Cardiac septum (tissue), 1 donor: ENCODE results near the gene SHC3. TPM values are rescaled to one million over a fixed set of nuclear protein-coding genes. Genes with fewer than 3 reads are reported as not detected.
A peak's percentile ranks its signal among the peaks of the same experiment; 100 is the strongest.

ENCODE experiments used
- DNase-seq: peaks from one replicate; pipeline ENCODE4 v3.0.0-alpha.2; 2020; ENCODE audit warnings: low spot score
- intact Hi-C: fragments of 100-400 bp; cut with DNase I; formaldehyde crosslinking; loops from one replicate; pipeline ENCODE4 v1.14.0; 2022
- total RNA-seq: library from RNA; stranded (reverse); fragmentation: NEBNext Ultra II Directional; extraction: Animal tissue kit (Norgen Biotek cat#: 25700); gene quantifications from one replicate; pipeline ENCODE4 v1.2.1, GENCODE V29; 2021
- donor health status: DM: no; HTN: no; CAD: no.

The SHC3 gene
- total RNA-seq, 1 donor from 2014 or later, result 0.16 TPM

DNA sequence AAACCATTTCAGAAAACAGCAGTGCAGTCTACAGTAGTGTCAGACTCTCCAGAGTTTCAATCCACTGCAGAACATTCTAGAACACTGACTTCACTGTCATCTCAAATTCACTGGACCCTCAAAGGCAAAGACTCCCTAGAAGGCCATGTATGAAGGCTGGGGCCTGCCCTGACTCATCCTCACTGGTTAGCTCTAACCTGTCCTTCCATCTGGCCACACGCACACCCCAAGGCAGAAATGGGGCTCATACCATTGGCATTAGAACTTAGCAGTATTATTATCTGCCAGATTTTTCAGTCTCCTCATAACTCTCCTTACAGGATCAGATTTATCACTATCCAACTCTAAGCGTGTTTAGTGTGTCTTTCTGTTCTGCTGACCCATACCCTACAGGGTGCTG, 166.9 kb downstream of the SHC3 start:
- peak; percentile 58 for DNase-seq
- intact Hi-C loops, result no loop called here

DNA sequence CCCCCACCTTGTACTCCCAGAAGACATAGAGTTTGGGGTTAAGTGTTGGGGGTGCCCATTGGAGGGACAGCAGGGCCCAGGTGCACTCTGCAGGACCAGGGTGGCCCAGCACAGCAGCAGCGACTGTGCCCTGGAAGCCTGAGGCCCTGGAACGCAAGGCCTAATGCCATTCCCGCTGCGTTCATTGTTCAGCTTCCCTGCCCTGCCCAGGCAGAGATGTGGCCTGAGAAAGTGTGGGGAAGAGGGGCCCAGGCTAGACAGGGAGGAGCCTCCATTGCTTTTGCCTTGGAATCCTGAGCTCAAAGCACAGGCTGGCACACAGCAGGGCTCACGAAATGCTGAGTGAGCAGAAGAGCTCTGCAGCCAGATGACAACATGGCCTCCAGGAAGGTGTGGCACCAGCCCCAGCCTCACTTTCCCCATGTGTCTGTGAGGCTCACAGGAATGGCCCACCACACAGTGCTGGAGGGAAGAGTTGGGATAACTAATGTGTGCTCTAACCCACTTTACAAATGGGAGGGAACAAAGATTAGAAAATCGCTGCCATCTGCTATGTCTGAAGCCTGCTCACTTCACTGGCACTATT, 168.0 kb downstream of the SHC3 start:
- DNase-seq, result peak; percentile 53
- intact Hi-C loops, result no loop called here

DNA sequence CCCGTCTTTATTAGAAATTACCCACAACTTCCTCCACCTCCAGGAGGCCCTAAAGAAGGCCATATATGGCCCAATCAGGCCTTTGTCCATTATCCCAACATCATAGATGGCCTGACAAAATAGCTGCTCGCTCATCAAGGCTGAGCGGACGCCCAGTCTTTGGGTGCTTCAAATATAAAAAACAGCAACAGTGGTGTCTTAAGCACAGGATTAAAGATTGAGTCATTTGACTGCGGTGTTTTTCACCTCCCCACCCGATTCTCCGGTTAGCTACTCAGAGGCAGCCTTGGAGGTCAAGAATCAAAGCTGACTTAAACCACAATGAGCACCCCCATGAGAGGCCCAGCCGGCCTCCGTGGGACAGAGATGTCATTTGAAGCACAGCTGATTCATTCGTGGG, 168.6 kb downstream of the SHC3 start:
- no peak for DNase-seq
- intact Hi-C loops, result no loop called here

DNA sequence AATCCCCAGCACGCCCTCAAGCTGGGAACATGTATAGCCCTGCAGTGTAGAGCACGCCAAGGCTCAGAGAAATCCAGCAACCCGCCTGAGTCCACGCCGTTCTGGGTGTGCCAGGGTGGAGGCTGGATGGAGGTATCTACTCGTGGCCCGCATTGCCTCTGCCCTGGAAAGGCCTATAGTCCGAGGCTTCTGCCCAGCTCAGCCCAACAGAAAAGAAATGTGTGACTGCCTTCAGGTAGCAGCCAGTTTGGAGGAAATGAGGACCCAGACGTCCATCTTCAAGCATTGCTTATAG, 169.1 kb downstream of the SHC3 start:
- no peak for DNase-seq
- intact Hi-C loops, result no loop called here

DNA sequence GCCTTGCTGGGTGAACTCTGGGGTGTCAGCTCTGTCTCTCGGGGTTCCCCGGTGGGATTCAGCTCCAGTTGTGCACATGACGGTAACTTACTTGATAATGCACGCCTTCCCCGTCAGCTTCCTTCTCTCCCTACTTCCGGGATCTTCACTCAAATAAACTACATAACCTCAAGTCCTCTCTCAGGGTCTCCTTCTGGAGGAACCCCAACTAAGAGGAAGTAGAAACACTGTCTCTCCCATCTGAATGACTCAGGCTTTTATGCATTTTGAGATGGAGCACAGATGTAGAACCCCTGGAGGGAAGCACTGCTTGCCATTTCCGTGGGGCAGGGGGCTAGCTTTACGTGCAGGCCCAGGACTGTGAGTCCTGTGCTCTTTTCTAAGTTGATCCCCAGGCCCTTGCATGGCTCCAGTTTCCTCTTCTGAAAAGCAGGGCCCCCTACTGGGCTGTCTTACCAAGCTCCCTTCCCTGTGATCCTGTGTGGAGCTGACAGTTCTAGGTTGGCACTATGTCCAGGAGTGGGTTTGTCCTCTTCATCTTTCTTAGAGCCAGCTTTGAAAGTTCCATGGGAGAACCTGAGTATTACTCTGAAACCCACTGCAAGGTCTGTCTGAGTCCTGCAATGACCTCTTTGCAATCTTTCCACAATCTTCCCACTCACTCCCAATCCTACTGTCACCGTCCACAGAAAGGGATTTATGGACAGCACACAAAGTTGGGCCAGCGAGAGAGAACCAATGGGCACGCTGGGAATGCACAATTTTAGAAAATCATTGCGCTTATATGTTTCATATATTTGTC, 169.7 kb downstream of the SHC3 start:
- intact Hi-C loops, result no loop called here
- peak; percentile 15 for DNase-seq

DNA sequence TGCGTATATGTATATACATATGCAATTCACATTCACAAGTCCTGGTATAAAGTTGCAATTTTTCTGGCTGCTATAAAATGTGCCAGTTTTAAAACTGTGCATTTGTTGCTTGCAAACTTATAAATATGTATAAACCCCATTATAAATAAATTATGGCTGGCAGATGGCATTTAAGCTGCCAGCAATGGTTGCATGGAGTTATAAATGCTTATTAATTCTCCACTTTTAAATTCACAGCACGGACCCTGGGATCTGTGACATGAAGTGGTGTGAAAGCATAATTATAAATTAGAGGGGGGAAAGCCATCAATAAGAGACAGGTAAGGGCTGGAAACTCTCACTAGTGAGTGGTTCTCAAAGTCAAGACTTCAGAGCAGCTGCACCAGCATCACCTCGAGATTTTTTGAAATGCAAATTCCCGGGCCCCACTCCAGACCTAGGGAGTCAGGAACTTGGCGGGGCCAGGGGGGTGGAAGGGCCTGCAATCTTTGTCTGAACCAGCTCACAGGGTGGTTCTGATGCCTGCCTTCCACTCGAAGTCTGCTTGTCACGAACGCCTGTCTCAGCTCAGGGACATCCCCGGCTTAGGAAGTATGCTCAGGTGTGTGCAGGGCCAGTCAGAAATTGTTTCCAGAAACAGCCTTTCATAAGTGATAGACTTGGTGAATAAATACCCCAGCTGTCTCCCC, 170.4 kb downstream of the SHC3 start:
- intact Hi-C loops, result no loop called here
- peak; percentile 56 for DNase-seq

DNA sequence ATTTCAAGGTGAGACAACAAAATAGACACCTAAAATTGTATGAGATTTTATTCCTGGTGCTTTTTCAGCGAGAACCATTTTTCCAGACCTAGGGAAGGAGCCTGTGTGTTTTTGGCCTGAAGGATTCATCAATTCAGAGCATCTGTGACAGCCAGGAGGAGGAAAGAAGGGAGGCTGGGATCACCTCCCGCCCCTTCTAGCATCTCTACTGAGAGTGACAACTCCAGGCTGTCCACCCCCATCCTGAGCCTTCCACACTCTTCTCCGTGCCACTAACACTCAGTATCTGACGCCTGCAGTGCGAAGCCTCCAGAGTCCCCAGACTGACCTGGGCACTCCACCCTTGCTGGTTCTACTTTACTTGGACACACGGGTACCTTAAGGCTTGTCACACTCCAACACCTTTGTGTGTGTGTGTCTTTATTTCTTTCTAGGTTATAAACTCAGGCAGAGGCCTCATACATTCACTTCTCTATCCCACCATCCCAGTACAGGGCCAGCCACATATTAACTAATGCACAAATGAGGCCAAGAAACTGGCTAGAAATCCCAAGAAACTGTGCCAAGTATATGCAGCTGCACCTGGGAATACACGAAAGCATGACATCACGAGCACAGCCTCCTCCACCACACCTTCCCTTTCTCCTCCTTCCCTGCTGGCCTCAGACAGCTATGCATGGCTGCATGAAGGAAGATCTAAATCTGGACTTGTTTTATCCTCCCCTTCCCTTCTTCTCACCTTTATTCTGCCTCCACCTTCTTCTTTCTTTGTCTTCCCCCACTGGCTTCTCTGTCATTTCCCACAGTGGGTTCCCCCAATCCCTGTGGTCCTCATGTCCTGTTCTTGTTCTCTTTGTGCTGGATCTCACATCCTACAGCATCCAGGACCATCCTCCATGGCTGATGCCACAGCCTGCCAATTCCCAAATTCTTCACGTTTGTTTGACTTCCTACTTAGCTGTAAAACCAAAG, 171.3 kb downstream of the SHC3 start:
- intact Hi-C loops, result no loop called here
- peak; percentile 56 for DNase-seq

DNA sequence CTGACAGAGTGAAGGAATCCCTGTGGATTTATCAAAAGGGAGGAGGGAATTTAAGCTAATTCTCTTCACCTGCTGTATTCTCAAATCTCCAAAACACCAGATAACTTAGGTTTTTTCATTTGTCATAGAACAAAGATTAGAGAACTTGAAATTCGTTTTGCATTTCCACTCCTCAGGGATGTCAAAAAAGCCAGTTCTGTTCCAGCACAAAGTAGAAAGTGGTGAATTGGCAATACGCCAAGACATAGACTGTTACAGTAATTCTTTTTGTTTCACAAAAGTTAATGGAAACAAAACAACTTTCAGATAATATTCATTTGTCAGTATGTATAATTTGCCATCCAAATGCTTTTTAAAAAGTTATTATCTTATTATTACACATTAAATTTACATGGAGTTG, 172.4 kb downstream of the SHC3 start:
- no peak for DNase-seq
- intact Hi-C loops, result no loop called here

DNA sequence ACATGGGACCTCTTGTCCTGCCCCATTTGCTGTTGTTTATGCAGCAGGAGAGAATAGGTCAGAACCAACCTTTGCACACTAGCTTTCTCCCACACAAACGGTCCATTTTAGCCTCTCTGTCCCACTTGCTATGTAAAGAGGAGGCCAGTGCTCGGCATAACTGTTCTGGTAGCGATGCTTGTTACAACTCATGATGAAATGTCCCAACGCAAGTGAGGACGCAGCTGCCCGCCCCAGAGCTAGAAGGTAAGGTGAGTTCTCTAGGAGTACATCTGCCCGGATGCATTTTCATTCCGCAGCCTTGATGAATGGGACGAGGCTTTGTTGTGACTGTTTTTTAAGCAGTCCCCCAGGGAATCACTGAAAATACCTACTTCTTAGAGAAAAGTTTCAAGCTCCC, 173.3 kb downstream of the SHC3 start:
- intact Hi-C loops, result no loop called here
- no peak for DNase-seq

DNA sequence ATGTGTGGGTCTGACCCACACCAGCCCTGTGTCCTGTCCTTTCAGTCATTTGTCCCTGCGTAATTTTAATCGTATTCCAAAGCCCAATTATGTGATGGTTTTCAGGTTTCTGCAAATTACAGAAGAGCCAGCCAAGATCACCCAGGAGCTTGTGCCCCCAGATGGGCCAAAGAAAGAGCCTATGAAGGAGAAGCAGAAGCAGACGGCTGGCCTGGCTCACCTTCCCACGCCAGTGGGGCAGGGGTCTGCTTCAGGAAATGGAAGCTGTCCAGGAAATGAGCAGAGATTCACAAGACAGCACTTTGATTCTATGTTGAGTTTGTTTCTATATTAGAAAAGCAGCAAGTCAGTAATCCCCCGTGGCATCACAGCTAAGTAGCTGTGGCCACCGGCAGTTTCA, 175.6 kb downstream of the SHC3 start:
- no peak for DNase-seq
- intact Hi-C loops, result loop anchor here (5.0 kb wide), 1 partner anchor 281 kb away; no protein-coding TSS in a partner anchor

DNA sequence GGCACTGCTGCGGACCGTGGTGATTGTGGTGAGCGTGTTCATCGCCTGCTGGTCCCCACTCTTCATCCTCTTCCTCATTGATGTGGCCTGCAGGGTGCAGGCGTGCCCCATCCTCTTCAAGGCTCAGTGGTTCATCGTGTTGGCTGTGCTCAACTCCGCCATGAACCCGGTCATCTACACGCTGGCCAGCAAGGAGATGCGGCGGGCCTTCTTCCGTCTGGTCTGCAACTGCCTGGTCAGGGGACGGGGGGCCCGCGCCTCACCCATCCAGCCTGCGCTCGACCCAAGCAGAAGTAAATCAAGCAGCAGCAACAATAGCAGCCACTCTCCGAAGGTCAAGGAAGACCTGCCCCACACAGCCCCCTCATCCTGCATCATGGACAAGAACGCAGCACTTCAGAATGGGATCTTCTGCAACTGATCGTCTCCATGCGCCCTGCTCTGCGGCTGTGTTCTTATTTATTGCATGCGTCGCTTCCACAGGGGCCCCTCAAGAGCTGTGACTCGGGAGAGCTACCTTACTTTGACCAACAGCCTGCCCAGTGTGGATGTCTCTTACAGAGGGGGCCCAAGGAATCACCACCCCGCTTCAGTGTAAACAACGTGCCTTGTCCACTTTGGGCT, 176.6 kb downstream of the SHC3 start:
- no peak for DNase-seq
- intact Hi-C loops, result loop anchor here (1.0 to 5.0 kb wide), 2 partner anchors 280 to 409 kb away; no protein-coding TSS in a partner anchor

DNA sequence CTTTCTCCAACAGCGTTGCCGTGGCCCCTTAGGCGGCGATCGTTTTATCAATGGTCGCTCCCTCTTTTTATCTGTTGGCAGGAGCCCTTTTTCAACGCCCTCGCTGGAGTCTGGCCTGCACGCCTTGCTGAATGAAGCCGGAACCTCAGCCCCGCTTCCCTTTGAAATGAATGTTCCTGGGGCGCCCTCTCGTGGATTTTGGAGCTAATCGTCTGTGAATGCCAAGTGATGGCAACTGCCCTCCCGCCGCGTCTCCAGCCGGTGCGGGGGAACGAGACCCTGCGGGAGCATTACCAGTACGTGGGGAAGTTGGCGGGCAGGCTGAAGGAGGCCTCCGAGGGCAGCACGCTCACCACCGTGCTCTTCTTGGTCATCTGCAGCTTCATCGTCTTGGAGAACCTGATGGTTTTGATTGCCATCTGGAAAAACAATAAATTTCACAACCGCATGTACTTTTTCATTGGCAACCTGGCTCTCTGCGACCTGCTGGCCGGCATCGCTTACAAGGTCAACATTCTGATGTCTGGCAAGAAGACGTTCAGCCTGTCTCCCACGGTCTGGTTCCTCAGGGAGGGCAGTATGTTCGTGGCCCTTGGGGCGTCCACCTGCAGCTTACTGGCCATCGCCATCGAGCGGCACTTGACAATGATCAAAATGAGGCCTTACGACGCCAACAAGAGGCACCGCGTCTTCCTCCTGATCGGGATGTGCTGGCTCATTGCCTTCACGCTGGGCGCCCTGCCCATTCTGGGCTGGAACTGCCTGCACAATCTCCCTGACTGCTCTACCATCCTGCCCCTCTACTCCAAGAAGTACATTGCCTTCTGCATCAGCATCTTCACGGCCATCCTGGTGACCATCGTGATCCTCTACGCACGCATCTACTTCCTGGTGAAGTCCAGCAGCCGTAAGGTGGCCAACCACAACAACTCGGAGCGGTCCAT, 177.4 kb downstream of the SHC3 start:
- peak; percentile 93 for DNase-seq
- intact Hi-C loops, result loop anchor here (1.0 to 5.0 kb wide), 2 partner anchors 279 to 408 kb away; no protein-coding TSS in a partner anchor

DNA sequence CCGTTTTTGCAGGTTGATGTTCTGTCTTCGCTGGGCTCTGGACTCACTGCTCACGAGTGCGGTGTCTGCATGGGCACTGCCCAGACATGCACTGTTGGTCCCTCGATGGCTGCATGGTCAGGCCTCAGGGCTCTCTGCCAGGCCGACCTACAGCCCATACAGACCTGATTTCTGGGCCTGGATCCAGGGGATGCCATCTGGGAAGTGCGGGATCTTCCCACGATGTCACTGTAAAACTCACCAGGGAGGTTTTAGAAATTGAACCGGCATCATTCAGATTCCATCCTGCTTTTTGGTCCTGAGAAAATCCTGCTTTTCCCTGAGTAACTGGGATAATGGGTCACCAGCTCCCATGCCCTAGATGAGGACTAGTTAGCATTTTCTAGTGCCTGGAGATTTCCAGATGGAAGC, 178.2 kb downstream of the SHC3 start:
- DNase-seq, result no peak
- intact Hi-C loops, result loop anchor here (5.0 kb wide), 1 partner anchor 278 kb away; no protein-coding TSS in a partner anchor

DNA sequence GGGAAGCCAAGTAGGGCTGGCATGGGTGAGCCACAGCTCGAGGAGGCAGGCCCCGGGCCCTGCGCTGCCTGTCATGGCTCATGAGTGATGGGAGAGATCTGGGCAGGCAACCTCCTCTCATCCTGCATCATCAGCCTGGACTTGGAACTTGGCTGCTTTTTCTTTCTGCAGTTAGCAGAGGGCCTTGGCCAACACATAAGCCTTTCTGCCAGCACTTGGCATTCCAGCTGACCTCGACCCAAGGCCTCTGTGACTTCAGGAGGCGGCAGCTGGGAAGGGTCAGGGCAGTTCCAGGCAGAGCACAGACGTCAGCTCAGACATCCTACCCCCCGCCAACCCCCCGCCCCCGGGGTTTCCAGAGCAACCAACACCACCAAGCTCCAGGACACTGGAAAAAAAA, 179.7 kb downstream of the SHC3 start:
- DNase-seq, result no peak
- intact Hi-C loops, result loop anchor here (5.0 kb wide), 1 partner anchor 217 kb away; no protein-coding TSS in a partner anchor

DNA sequence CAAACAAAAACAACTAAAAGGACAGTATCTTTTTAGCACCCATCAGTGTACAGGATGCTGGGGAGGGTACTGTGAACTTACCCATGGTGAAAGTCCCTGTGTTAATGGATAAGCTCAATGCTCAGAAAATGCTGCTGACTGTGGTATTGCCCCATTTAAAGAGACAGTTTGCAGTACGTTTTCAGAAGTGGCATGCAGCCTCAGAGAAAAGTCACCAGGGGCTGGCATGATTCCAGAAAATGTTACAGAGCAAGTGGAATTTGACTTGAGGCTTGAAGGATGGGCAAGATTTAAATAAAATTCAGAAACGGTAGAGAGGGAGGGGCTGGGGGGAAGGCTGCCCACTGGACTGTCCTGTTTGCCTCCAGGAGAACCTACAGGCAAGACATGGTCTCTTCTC, 180.1 kb downstream of the SHC3 start:
- intact Hi-C loops, result loop anchor here (5.0 kb wide), 1 partner anchor 216 kb away; no protein-coding TSS in a partner anchor
- DNase-seq, result no peak

DNA sequence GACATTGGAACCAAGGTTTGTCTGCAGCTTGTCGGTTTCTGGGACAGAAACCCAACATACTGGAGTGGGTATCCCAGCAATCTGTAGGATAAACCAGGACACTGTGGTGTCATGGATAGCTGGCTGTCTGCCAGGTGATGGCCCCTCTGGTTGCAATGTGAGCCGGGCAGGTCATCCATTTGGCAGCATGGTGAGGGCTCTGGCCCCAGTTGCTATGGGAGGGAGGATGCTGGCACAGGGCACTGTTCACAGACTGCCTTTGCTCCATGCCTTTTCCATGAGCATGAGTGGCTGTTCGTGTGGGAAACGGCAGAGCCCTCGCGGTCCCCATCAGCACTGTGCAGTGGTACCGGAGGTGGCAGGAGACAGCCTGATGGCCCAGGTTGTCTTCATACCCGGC, 181.0 kb downstream of the SHC3 start:
- DNase-seq, result no peak
- intact Hi-C loops, result loop anchor here (5.0 kb wide), 1 partner anchor 215 kb away; no protein-coding TSS in a partner anchor

DNA sequence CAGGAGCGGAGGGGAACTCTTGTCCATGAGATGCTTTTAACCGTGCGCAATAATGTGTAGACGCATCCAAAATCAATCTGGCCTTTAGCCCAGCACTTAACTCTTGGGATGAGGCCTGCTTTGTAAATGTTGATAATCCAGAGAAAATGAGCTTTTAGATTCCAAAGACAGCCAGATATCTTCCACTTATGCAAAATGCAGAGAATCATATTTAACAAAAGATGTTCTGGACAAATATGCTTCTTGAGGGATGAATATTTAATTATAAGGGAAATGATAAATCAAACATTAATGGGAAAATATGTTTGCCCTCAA, 181.7 kb downstream of the SHC3 start:
- intact Hi-C loops, result loop anchor here (5.0 kb wide), 1 partner anchor 215 kb away; no protein-coding TSS in a partner anchor
- DNase-seq, result no peak
